HG02943 (cell line): Measurements from ENCODE around the gene CEP85L.

Experiments used
- ATAC-seq: cut with Tn5 transposase; IDR thresholded peaks from one replicate; pipeline ENCODE4 v1.9.1; 2021; ENCODE audit warnings: mild to moderate bottlenecking, low read depth, moderate library complexity; ENCODE audit not compliant: unreplicated experiment

CEP85L gene

DNA sequence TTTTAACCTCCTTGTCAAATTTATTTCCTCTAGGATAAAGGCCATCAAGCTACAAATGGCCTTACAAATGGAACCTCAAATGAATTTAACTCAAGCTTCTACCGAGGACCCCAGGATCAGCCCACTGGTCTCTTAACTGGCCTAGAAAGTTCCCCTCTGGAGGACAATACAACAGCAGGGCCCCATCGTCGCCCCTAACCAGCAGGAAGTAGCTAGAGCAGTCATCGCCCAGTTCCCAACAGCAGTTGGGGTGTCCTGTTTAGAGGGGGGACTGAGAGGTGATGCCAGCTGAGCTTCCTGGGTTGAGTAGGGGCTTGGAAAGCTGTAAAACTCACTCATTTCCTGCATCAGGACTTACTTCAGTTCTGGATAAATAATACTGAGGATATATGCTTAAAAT, 25.6 kb downstream of the CEP85L start:
- no peak for ATAC-seq

DNA sequence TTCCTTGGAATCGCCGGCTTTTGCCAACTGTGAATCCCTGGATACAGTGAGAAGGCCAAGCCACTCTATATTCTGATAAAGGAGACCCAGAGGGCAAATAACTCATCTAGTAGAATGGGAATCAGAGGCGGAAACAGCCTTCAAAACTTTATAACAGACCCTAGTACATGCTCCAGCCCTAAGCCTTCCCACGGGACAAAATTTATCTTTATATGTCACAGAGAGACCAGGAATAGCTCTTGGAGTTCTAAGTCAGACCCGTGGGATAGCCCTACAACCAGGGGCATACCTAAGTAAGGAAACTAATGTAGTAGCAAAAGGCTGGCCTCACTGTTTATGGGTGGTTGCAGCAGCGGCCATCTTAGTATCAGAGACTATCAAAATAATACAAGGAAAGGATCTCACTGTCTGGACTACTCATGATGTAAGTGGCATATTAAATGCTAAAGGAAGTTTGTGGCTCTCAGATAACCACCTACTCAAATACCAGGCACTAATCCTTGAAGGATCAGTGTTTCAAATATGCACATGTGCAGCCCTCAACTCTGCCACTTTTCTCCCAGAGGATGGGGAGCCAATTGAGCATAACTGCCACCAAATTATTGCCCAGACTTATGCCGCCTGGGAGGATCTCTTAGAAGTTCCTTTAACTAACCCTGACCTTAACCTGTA, 29.5 kb downstream of the CEP85L start:
- ATAC-seq = no peak

DNA sequence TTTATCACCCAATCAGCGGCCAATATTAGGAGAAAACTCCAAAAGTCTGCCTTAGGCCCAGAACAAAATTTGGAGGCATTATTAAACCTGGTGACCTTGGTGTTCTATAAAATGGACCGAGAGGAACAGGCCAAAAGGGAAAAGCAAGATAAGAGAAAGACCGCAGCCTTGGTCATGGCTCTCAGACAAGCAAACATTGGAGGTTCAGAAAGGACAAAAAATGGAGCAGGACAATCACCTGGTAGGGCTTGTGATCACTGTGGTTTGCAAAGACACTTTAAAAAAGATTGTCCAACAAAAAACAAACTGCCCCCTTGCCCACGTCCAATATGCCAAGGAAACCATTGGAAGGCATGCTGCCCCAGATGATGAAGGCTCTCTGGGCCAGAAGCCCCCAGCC, 31.2 kb downstream of the CEP85L start:
- ATAC-seq = no peak

DNA sequence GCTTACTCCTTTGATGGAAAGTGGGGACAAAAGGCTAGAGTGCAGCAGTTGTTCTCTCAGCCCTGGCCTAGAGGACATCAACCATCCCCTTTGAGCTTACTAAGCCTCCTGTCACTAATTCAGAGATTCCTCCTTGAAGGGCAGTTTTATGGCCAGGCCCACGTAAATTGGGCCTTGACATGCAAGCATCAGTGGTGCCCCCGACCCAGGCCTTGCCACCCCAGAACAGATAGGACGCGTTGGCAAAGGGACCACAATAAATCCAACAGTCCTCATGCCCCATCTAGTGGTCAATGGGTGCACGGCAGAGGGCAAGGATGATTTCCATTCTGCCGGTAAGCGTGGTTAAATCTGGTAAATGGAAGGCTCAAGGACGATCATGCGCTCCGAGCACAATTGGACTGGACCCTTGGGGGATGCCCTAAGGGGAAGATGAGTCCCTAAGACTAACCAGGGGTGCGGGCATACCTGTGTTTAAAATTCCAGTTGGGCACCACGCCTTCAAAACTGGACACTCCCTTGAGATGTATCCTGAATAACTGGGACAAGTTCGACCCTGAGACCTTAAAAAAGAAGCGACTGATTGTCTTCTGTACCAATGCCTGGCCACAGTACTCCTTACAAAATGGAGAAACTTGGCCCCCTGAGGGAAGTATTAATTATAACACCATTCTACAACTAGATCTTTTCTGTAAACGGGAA, 32.6 kb downstream of the CEP85L start:
- ATAC-seq = peak; percentile 89

DNA sequence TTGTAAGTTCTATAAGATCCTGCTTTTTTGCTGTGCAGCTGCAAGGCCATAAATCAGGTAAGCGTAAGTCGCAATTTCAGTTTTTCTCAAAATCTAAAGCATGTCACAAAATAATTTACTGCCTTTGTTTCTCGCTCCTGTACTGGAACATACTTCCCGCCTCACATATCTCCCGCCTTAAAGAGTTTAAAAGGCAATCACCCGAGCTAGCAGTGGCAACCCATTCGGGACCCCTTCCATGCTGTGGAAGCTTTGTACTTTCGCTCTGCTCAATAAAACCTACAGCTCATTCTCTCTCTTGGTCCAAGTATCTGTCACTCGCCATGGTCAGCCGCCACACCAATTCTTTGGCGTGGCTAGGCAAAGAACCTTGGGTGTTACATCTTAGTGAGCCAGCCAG, 34.0 kb downstream of the CEP85L start:
- ATAC-seq = no peak

DNA sequence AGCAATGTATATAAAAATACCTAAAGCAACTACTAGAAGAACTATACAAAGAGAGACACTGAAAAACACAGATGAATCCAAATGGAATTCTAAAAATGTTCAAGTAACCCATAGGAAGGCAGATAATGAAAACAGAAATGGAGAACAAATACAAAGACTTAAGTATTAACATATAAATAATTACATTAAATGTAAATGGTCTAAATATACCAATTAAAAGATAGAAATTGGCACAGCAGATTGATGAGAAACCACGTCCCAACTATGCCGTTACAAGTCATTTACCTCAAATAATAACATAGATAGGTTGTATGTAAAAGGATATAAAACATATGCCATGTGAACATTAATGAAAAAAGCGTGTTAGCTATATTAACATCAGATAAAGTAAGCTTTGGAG, 40.1 kb downstream of the CEP85L start:
- ATAC-seq = no peak

DNA sequence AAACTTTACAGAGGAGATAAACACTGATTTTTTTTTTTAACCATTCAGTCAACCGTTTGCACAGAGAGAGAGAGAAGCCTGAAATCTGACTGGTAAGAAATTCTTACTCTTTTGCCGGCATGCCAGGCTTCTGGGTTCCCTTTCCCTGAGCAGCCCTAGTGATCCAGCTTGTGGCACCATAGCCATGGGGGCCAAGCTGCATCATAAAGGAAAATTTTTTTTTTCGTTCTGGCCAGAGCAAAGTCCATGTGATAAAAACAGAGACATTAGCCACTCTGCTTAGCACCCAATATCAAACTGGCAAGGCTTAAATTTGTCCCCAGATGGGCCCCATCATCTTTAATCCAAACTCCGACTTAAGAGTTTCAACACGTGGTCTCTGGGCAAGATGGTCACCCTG, 44.5 kb downstream of the CEP85L start:
- ATAC-seq = no peak

DNA sequence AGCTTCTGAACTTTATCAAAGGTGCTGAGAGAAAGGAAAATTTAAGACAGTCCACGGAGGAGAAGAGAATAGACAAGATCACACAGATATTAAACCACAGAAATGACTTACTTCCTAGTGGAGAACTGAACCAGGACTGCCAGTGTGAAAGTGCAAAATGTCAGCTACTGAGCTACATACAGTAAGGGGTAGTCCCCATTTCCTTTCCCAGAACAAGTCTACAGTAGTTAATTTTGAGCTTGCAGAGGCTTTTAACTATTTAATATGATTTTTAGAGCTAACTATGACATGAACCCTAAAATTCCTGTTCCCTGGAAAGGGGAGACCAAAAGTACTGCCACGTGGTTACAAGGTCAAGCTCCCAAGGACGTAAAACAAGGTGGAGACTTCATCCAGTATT, 45.1 kb downstream of the CEP85L start:
- ATAC-seq = no peak

DNA sequence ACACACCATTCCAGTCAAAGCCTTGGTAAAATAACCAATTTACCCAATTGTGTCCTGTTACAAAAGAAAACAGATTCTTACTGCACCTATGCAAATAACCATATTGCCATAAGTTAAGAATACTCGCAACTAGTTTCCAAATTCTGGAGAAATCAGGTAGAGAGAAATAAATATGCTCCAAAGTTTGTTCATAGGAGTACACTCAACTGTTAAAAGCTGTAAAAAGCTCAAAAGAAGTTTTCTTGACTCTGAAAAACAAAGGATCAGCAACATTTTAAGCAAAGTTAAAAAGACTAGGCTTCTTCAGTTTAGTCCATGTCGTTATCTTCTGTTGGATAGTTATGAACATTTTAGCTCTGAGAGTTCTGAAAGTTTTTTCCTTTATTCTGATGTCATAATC, 48.0 kb downstream of the CEP85L start:
- ATAC-seq = no peak

DNA sequence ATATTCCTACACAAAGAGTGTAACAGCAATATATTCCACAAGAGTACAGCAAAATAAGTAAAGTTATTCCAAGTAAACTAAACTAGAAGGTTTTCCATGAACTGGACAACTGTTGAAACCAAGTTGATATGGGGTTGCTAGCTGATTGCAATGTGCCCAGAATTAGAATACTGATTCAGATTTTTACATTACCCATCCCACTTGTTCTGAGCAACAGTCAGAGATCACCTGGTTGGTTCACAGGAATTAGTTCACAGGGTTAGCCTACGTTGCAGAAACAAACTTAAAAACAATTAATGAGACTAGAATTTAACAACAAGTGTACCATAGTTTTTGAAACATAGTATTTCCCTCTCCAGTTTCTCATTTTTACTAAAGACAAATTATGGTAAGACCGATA, 49.1 kb downstream of the CEP85L start:
- no peak for ATAC-seq

DNA sequence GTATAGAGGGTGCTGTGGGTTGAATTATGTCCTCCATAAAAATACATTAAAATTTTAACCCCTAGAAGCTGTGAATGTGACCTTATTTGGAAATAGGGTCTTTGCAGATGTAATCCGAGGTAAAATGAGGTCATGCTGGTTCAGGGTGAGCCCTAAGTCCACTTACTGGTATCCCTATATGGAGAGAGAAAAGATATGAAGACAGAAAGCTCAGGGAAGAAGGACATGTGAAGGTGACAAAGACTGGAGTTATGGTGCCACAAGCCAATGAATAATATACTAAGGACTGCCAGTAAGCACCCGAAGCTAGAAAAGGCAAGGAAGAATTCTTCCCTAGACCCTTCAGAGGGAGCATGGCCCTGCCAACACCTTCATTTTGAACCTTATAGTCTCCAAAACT, 53.1 kb downstream of the CEP85L start:
- no peak for ATAC-seq

DNA sequence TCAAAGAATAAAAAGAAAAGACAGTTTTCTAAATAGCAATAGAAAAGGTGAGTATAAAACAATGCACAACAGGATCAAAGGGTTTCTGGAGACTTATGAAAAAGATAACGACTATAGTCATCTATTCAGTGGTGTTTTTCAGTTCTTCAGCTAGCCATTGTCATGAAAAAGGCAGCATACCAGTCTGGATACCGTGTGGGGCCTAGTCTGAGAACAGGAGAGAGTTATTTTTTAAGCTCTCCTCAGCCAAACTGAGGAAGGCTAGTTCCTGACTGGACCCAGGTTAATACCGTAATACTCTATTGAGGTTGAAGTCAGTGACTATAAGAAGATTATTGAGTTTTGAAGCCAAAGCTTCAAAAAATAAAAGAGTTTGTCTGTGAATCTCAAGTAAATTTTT, 53.8 kb downstream of the CEP85L start:
- no peak for ATAC-seq

DNA sequence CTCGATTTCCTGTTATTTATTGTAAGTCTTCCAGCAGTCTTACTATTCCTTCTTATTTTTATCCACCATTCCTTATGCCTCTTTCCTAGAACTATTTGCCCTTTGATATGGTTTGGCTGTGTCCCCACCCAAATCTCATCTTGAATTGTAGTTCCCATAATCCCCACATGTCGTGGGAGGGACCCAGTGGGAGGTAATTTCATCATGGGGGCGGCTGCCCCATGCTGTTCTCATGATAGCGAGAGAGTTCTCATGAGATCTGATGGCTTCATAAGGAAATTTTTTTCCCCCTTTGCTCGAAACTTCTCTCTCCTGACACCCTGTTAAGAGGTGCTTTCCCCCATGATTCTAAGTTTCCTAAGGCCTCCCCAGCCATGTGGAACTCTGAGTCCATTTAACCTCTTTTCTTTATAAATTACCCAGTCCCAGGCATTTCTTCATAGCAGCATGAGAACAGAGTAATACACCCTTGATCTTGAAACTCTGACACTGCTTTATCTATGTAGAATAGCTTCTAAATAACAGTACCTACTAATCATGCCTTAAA, 54.5 kb downstream of the CEP85L start:
- no peak for ATAC-seq

DNA sequence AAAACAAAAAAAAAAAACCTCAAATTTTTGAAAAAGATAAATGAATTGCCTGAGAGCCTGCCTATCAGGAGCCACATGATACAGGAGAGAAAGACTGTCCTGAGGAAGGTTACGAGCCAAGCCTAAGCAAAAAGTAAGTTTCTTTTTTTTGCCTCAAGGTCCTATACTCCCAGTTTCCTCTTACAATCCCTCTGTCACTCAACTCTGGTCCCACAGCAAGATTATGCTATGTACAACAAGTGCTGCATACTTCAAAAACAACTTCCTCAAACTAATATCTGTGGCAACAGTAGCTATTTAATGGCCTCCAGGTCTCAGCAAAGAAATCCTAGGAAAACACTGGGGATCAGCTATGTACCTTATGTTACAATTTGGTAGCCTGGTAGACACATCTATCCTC, 56.5 kb downstream of the CEP85L start:
- no peak for ATAC-seq

DNA sequence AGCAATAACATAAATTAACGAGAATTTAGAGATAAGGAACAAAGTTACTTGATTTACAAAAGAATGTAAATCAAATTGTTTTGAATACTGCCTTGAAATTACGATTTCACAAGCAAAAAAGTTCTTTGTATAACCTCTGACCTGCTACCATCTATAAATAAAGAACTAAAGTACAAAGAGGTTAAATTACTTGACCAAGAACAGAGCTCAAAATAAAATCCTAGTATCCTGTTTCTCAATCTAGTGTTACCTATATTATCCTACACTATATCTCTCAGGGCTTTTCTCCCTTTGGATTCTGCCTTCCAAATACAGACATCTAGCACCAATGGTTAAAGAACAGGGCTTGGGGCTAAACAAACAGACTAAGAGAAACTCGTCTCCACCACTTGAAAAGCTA, 59.5 kb downstream of the CEP85L start:
- no peak for ATAC-seq

DNA sequence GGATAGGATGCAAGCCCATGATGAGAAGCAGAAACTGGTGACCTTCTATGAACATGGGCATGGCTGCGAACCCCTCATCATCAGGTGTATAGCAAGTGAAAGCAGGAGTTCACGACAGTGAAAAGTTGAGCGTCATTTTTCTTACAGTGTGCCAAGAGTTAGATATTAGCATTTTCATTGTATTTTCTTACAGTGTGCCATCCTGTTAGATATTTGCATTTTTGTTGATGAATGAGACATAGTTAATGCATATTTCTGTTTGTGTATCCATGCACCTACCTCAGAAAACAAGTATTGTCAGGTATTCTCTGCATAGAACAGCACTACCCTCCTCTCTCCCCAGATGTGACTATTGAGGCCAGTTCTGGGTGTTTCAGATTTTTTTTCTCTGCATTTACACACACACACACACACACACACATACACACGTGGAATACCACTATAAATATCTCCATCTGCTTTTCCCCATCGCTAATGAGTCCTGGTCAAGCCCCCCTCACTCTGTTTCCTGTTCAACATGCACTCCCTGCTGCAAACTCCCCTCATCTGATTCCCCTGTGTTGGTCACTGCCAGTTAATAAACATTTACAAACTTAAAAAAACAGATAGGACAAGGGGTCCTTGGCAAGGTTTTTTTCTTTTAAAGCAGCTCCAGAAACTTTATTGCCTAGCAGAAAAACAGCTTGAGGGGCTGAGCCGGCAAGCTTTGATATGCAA, 61.6 kb downstream of the CEP85L start:
- ATAC-seq = no peak

DNA sequence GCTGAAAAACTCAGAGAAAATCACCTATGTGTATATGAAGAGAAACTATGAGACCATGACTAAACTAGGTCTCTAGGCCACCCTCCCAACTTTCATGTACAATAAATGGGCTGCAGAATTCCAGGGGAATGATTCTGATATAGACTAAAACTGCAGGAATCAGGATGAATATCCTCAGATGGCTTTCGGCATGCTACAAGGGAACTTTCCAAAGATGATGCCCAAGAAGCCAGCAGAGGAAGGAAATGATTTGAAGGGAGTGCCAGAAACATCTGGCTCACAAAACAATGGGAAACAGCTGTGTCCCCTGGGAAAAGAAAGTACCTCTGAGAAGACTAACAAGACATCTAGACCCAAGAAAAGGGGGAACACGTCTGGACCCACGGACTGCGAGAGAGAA, 62.2 kb downstream of the CEP85L start:
- no peak for ATAC-seq

DNA sequence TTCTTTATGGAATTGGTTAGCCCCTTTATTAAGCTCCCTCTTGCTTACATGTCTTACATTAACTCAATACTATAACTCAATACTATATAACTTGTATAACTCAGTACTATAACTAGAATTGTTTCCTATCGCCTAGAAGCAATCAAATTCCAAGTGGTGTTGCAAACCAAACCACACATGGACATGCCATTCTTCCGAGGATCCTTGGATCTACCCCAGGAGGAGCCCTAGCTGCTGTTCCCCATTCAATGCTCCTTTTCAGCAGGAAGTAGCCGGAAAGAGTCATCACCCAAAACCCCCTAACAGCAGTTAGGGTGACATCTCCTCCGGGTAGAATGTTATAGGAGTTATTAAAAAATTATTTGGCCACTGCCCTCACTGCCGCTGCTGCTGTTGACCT, 62.8 kb downstream of the CEP85L start:
- ATAC-seq = no peak

DNA sequence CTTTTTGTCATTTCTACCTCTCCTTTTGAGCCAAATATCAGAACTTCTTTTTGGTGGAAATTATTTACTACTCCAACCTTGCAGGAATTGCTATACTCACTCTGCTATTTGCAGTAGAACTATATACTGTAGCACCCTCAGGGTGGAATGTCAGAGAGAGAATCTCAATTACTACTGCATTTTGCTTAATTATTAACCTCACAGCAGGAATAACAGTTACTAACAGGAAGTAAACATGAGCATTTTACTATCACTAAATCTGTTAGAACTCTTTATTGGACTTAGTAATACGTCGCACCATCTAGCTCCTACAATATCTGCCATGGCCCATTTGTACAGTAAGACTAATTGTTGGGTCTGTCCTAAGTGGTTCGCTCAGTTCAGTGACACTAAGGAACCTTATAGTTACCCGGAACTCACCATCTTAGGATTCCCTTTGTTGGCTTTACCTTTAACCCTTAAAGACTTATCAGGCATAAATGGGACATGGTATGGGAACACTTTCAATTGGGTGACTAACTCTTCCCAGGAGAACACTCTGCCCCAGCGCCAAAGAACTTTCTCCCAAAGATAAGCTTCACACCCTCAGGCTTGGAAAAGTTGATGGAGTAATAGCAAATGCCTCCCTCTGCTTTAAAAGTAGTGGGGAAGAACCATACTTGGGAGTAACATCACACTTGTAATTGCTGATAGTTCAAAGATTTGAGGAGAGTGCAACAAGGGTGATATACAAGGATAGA, 64.5 kb downstream of the CEP85L start:
- no peak for ATAC-seq

DNA sequence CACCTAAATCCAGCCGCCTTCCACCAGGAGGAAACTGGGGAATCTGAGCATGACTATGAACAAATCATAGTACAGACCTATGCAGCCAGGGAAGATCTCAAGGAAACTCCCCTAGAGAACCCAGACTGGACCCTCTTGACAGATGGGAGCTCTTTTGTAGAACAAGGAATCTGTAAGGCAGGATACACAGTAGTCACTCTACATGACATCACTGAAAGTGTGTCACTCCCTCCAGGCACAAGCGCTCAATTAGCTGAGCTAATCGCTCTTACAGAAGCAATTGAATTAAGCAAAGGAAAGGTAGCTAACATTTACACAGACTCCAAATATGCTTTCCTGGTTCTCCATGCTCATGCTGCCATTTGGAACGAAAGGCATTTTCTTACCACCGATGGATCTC, 66.5 kb downstream of the CEP85L start:
- no peak for ATAC-seq

DNA sequence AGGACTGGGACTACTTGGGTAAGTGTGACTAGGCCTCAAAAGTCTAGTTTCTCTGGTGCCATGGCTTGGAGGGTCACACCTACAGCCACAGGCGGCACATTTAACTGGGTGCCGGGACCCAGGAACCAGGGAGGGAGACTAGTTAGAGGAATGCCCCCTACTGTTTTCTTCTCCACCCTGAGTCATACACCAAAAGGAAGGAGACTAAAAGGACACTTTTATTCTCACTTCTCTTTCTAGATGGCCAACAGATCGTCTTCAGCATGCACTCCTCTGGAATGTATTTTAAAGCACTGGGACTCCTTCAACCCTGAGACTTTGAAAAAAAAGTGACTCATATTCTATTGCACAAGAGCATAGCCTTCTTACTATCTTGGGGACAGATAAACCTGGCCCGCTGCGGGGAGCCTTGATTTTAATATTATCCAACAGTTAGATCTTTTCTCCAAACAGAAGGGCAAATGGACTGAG, 69.9 kb downstream of the CEP85L start:
- ATAC-seq = no peak
